Measurements from ENCODE around the gene MOB3A. TPM values are rescaled to one million over a fixed set of nuclear protein-coding genes. Genes with fewer than 3 reads are reported as not detected.
"Not testable (repeated sequence)": the region's sequence is repeated elsewhere in the genome, so short reads cannot be mapped to it uniquely, and the experiment has no call there.

Gene MOB3A
- polyA plus RNA-seq, 1 donor (not counting 4 experiments of a cell fraction or from before 2014, with no cell fraction given), result 34.2 TPM

DNA sequence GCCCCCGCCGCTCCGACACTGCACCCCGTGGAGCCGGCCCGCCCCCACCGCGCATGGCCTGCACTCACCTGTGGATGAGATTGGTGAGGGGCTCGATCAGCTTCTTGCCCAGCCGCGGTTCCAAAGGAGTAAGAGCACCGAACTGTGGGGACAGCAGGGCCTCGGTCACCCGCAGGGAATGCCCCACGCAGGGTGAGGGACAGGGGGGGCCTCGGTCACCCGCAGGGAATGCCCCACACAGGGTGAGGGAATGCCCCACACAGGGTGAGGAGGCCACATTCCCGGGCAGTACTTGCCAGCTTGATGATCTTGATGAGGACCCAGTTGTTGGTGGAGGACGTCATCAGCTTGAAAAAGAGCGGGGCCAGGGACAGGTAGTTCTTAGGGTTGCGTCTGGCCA lies 32.9 kb upstream of the MOB3A start:
- Histone ChIP-seq H3K4me3 (ENCODE audit: control insufficient read depth in 2 of 3, extremely low read depth in 1 of 3, insufficient read depth in 2 of 3, low read depth in 1 of 3, low read length in 3 of 3) (no peak overlapping the region), H4K20me1 (ENCODE audit: control insufficient read depth, extremely low read depth, insufficient read depth, low read length) (peaks cover 5% of the 10 kb centered on the region), H3K9me1 (ENCODE audit: control insufficient read depth, extremely low read depth, insufficient read depth, low read length) (no peaks in the 10 kb centered on the region), H3K9ac (ENCODE audit: control insufficient read depth, extremely low read depth, insufficient read depth, low read length) (no peak overlapping the region), H2AFZ (ENCODE audit: control insufficient read depth, low read length) (no peak overlapping the region), H3K4me2 (ENCODE audit: control insufficient read depth, extremely low read depth, insufficient read depth, low read depth, low read length) (no peak overlapping the region), H3K36me3 (ENCODE audit: control insufficient read depth in 2 of 2, extremely low read depth in 1 of 2, insufficient read depth in 2 of 2, low read length in 2 of 2) (peaks cover 27 to 52% of the 10 kb centered on the region in 2 experiments), H3K4me1 (ENCODE audit: control insufficient read depth, extremely low read depth, insufficient read depth, low read length) (no peaks in the 10 kb centered on the region), H3K27me3 (ENCODE audit: control insufficient read depth, extremely low read depth, insufficient read depth, low read length) (no peaks in the 10 kb centered on the region), H3K9me3 (ENCODE audit: control insufficient read depth, low read depth, low read length) (no peaks in the 10 kb centered on the region), H3K27ac (ENCODE audit: control insufficient read depth, insufficient read depth, low read length) (no peak overlapping the region), H3K79me2 (ENCODE audit: control insufficient read depth, insufficient read depth, low read length) (peaks cover 44% of the 10 kb centered on the region)
- dilution Hi-C loops (cut with MboI; ENCODE audit: extremely low pct_ligation_motif_present, low sequenced_read_pairs), result no loop called here
- no peak for TF ChIP-seq EZH2 (IDR thresholded peaks at IDR 0.05; ENCODE audit: low read length)
- TF ChIP-seq, protein P1, sequence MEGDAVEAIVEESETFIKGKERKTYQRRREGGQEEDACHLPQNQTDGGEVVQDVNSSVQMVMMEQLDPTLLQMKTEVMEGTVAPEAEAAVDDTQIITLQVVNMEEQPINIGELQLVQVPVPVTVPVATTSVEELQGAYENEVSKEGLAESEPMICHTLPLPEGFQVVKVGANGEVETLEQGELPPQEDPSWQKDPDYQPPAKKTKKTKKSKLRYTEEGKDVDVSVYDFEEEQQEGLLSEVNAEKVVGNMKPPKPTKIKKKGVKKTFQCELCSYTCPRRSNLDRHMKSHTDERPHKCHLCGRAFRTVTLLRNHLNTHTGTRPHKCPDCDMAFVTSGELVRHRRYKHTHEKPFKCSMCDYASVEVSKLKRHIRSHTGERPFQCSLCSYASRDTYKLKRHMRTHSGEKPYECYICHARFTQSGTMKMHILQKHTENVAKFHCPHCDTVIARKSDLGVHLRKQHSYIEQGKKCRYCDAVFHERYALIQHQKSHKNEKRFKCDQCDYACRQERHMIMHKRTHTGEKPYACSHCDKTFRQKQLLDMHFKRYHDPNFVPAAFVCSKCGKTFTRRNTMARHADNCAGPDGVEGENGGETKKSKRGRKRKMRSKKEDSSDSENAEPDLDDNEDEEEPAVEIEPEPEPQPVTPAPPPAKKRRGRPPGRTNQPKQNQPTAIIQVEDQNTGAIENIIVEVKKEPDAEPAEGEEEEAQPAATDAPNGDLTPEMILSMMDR (optimal IDR thresholded peaks at IDR 0.05 in 1 of 3, IDR thresholded peaks at IDR 0.05 in 1 of 3, conservative IDR thresholded peaks at IDR 0.05 in 1 of 3; ENCODE audit: extremely low read depth in 1 of 3, insufficient read depth in 2 of 3, low read length in 3 of 3), result no peak
- DNase-seq (ENCODE audit: low read depth, low spot score) (no peak), FAIRE-seq (no peak)

DNA sequence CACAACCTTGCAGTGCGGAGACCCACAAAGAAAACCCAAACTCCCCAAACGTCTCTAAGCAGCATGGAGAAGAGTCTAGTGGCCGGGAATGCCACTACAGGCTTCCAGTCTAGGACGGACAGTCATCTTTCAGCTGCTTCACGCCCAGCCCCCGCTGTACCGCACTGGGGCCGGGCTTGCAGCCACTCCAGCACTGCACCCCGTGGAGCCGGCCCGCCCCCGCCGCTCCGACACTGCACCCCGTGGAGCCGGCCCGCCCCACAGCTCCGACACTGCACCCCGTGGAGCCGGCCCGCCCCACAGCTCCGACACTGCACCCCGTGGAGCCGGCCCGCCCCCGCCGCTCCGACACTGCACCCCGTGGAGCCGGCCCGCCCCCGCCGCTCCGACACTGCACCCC lies 32.1 kb upstream of the MOB3A start:
- FAIRE-seq; H3K27me3 ChIP-seq (ENCODE audit: control insufficient read depth, extremely low read depth, insufficient read depth, low read length); dilution Hi-C loops (cut with MboI; ENCODE audit: extremely low pct_ligation_motif_present, low sequenced_read_pairs); H3K9me3 ChIP-seq (ENCODE audit: control insufficient read depth, low read depth, low read length); H3K9me1 ChIP-seq (ENCODE audit: control insufficient read depth, extremely low read depth, insufficient read depth, low read length); H3K27ac ChIP-seq (ENCODE audit: control insufficient read depth, insufficient read depth, low read length); H3K4me1 ChIP-seq (ENCODE audit: control insufficient read depth, extremely low read depth, insufficient read depth, low read length); H3K9ac ChIP-seq (ENCODE audit: control insufficient read depth, extremely low read depth, insufficient read depth, low read length); H4K20me1 ChIP-seq (ENCODE audit: control insufficient read depth, extremely low read depth, insufficient read depth, low read length); DNase-seq (ENCODE audit: low read depth, low spot score); H3K4me2 ChIP-seq (ENCODE audit: control insufficient read depth, extremely low read depth, insufficient read depth, low read depth, low read length); H2AFZ ChIP-seq (ENCODE audit: control insufficient read depth, low read length); H3K4me3 ChIP-seq (ENCODE audit: control insufficient read depth in 2 of 3, extremely low read depth in 1 of 3, insufficient read depth in 2 of 3, low read depth in 1 of 3, low read length in 3 of 3): not testable (repeated sequence)
- peaks cover 27 to 58% of the 10 kb centered on the region in 2 experiments for H3K36me3 ChIP-seq (ENCODE audit: control insufficient read depth in 2 of 2, extremely low read depth in 1 of 2, insufficient read depth in 2 of 2, low read length in 2 of 2)
- H3K79me2 ChIP-seq (ENCODE audit: control insufficient read depth, insufficient read depth, low read length), result peaks cover 43% of the 10 kb centered on the region

DNA sequence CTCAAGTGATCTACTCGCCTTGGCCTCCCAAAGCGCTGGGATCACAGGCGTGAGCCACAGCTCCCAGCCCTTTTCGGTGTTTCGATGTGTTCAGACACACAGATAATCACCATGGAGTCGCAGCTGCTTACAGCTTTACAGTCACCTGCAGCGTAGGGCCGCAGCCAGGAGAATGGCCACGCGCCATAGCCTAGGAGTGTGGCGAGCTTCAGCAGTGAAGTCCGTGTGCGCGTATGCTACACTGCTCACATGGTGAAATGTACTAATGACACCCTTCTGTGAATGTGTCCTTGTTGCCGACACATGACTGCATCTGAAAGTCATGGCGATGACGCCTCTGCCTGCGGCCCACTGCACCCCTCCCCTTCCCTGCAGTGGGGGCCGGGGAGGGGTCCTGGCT lies 31.6 kb upstream of the MOB3A start:
- H3K36me3 ChIP-seq (ENCODE audit: control insufficient read depth in 2 of 2, extremely low read depth in 1 of 2, insufficient read depth in 2 of 2, low read length in 2 of 2), result peaks cover 26 to 57% of the 10 kb centered on the region in 2 experiments

More for the DNA sequence above, 31.6 kb upstream of the MOB3A start:
- Histone ChIP-seq H2AFZ (ENCODE audit: control insufficient read depth, low read length) (no peak overlapping the region), H3K9ac (ENCODE audit: control insufficient read depth, extremely low read depth, insufficient read depth, low read length) (no peak overlapping the region), H3K4me2 (ENCODE audit: control insufficient read depth, extremely low read depth, insufficient read depth, low read depth, low read length) (no peak overlapping the region), H3K9me3 (ENCODE audit: control insufficient read depth, low read depth, low read length) (no peaks in the 10 kb centered on the region), H3K4me3 (ENCODE audit: control insufficient read depth in 2 of 3, extremely low read depth in 1 of 3, insufficient read depth in 2 of 3, low read depth in 1 of 3, low read length in 3 of 3) (no peak overlapping the region), H3K27ac (ENCODE audit: control insufficient read depth, insufficient read depth, low read length) (no peak overlapping the region), H3K79me2 (ENCODE audit: control insufficient read depth, insufficient read depth, low read length) (peaks cover 38% of the 10 kb centered on the region), H3K9me1 (ENCODE audit: control insufficient read depth, extremely low read depth, insufficient read depth, low read length) (no peaks in the 10 kb centered on the region), H4K20me1 (ENCODE audit: control insufficient read depth, extremely low read depth, insufficient read depth, low read length) (peaks cover 5% of the 10 kb centered on the region), H3K4me1 (ENCODE audit: control insufficient read depth, extremely low read depth, insufficient read depth, low read length) (no peaks in the 10 kb centered on the region), H3K27me3 (ENCODE audit: control insufficient read depth, extremely low read depth, insufficient read depth, low read length) (no peaks in the 10 kb centered on the region)
- no peak for DNase-seq (ENCODE audit: low read depth, low spot score)
- FAIRE-seq, result no peak
- TF ChIP-seq, protein P1 (optimal IDR thresholded peaks at IDR 0.05 in 1 of 3, IDR thresholded peaks at IDR 0.05 in 1 of 3, conservative IDR thresholded peaks at IDR 0.05 in 1 of 3; ENCODE audit: extremely low read depth in 1 of 3, insufficient read depth in 2 of 3, low read length in 3 of 3), result no peak
- TF ChIP-seq EZH2 (IDR thresholded peaks at IDR 0.05; ENCODE audit: low read length), result no peak
- dilution Hi-C loops (cut with MboI; ENCODE audit: extremely low pct_ligation_motif_present, low sequenced_read_pairs), result no loop called here
